ENCODE measurements around the gene MED22.
"Not testable (repeated sequence)": the region's sequence is repeated elsewhere in the genome, so short reads cannot be mapped to it uniquely, and the experiment has no call there.

- not testable (repeated sequence) for TF ChIP-seq POLR2A (IDR thresholded peaks at IDR 0.05)
- TF ChIP-seq, protein P1, sequence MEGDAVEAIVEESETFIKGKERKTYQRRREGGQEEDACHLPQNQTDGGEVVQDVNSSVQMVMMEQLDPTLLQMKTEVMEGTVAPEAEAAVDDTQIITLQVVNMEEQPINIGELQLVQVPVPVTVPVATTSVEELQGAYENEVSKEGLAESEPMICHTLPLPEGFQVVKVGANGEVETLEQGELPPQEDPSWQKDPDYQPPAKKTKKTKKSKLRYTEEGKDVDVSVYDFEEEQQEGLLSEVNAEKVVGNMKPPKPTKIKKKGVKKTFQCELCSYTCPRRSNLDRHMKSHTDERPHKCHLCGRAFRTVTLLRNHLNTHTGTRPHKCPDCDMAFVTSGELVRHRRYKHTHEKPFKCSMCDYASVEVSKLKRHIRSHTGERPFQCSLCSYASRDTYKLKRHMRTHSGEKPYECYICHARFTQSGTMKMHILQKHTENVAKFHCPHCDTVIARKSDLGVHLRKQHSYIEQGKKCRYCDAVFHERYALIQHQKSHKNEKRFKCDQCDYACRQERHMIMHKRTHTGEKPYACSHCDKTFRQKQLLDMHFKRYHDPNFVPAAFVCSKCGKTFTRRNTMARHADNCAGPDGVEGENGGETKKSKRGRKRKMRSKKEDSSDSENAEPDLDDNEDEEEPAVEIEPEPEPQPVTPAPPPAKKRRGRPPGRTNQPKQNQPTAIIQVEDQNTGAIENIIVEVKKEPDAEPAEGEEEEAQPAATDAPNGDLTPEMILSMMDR (IDR thresholded peaks at IDR 0.05), result not testable (repeated sequence)
Measured at GRCh38 chr9:133327021-133327420, 20.9 kb downstream of the MED22 start.

Data from lower leg skin (tissue), 3 donors.